Mucosa of rectum (tissue), 2 donors: ENCODE results near the gene FAM168A.
"Not testable (repeated sequence)": the region's sequence is repeated elsewhere in the genome, so short reads cannot be mapped to it uniquely, and the experiment has no call there.

Source experiments
- H3K27ac ChIP-seq, 2 donors: one replicate each; pipeline ENCODE4 v1.7.0; 2013; ENCODE audit warnings: inconsistent platforms in 2 of 2, low read depth in 2 of 2, low read length in 2 of 2
- H3K27me3 ChIP-seq, 2 donors: one replicate each; pipeline ENCODE4 v1.7.0; 2013; ENCODE audit warnings: low read length in 2 of 2; ENCODE audit not compliant: control insufficient read depth in 2 of 2, insufficient read depth in 2 of 2
- H3K36me3 ChIP-seq, 2 donors: one replicate each; pipeline ENCODE4 v1.7.0; 2013; ENCODE audit warnings: low read length in 2 of 2; ENCODE audit not compliant: control insufficient read depth in 2 of 2, insufficient read depth in 2 of 2
- H3K4me1 ChIP-seq, 2 donors: one replicate each; pipeline ENCODE4 v1.7.0; 2013; ENCODE audit warnings: low read length in 2 of 2, mild to moderate bottlenecking in 1 of 2; ENCODE audit not compliant: control insufficient read depth in 2 of 2, insufficient read depth in 2 of 2
- H3K4me3 ChIP-seq, 2 donors: one replicate each; pipeline ENCODE4 v1.7.0; 2013; ENCODE audit warnings: low read length in 2 of 2
- H3K9ac ChIP-seq, 2 donors: one replicate each; pipeline ENCODE4 v1.7.0; 2013; ENCODE audit warnings: low read length in 2 of 2, low read depth in 1 of 2, mild to moderate bottlenecking in 1 of 2
- H3K9me3 ChIP-seq, 2 donors: one replicate each; pipeline ENCODE4 v1.7.0; 2013; ENCODE audit warnings: low read length in 2 of 2; ENCODE audit not compliant: control insufficient read depth in 2 of 2
- donor health status: healthy.
- donor health status: Normal muscosa, but diverticular disease.

The FAM168A gene

DNA sequence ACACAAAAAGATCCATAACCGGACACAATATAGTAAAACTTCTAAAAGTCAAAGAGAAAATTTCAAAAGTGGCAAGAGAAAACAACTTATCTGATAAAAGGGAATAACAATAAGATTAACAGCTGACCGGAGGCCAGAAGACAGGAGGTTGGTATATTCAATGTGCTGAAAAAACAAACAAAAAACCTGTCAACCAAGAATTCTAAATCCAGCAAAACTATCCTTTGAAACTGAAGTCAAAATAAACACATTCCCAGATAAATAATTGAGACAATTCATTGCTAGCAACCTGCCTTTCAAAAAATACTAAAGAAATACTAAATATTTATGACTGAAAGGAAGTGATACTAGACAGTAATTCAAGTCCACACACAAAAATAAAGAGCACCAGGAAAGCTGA lies 120.4 kb downstream of the FAM168A start:
- Histone ChIP-seq H3K27me3 (no peaks in the 10 kb centered on the region), H3K27ac (no peak overlapping the region), H3K36me3 (no peaks in the 10 kb centered on the region), H3K9ac (no peak overlapping the region), H3K4me3 (no peak overlapping the region), H3K9me3 (no peaks in the 10 kb centered on the region), H3K4me1 (no peaks in the 10 kb centered on the region)

DNA sequence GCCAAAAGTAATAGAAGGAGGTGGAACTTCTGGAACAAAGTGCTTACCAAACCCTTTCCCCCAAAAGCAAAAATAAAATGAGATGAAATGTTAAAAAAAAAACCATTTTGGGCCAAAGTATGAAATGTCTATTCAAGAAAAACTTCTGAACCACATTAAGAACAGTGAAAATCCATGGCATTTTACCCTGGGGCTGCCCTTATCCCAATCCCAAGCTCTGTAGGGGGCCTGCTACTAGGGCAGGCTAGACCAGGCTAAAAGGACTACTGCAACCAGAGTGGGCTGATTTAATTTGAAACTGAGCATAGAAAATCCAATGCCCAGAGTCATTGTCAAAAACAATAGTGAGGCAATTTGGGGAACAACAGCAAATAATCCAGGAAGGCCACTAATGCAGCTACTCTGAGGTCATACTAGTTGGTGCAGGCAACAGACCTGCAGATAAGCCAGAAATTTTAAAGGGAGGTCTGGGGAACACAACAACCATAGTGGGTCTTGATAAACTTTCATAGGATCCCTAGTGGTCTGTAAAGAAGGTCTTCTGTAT lies 122.3 kb downstream of the FAM168A start:
- Histone ChIP-seq H3K27me3 (no peaks in the 10 kb centered on the region), H3K9me3 (no peaks in the 10 kb centered on the region), H3K27ac (no peak overlapping the region), H3K9ac (no peak overlapping the region), H3K4me3 (no peak overlapping the region), H3K4me1 (no peaks in the 10 kb centered on the region), H3K36me3 (no peaks in the 10 kb centered on the region)

DNA sequence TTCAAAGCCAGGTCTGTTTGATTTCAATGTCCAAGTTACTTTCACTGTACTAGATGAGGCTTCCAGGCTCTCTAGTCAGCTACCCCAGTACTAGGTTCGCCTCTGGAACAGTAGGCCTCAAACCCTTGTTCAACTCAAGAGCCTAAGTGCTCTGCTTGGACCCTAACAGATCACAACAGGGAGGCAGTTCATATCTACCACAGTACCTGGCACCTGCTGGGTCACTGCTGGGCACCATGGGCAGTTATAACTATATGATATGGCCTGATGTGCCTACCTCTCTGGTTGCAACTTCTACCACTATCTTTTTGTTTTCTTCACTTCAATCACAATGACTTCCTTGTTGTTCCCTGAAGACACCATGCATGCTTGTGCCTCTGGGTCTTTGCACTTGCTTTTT lies 124.7 kb downstream of the FAM168A start:
- H3K4me1 ChIP-seq, result no peaks in the 10 kb centered on the region
- no peaks in the 10 kb centered on the region for H3K9me3 ChIP-seq

DNA sequence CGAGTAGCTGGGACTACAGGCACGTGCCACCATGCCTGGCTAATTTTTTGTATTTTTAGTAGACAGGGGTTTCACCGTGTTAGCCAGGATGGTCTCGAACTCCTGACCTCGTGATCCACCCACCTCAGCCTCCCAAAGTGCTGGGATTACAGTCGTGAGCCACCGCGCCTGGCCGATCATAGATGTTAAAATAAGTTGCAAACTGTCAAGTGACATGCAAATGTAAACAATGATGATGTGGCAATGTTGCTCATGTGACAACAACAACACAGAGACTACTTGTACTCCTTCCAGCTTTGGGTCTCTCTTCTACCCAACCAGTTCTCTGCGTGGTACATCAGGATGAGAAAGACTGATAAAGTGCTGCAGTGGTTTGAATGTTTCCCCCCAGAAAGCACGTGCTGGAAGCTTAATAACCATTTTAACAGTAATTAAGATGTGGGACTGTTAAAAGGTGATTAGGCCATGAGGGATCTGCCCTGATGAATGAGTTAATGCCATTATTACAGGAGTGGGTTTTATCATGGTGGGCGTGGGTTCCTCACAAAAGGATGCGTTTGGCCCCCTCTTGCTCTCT lies 127.8 kb downstream of the FAM168A start:
- H3K27ac ChIP-seq, H3K9ac ChIP-seq, H3K4me3 ChIP-seq: not testable (repeated sequence)

More for the DNA sequence above, 124.7 kb downstream of the FAM168A start:
- no peak overlapping the region for H3K9ac ChIP-seq
- no peak overlapping the region for H3K27ac ChIP-seq
- no peaks in the 10 kb centered on the region for H3K36me3 ChIP-seq
- H3K4me3 ChIP-seq, result no peak overlapping the region
- H3K27me3 ChIP-seq, result no peaks in the 10 kb centered on the region

DNA sequence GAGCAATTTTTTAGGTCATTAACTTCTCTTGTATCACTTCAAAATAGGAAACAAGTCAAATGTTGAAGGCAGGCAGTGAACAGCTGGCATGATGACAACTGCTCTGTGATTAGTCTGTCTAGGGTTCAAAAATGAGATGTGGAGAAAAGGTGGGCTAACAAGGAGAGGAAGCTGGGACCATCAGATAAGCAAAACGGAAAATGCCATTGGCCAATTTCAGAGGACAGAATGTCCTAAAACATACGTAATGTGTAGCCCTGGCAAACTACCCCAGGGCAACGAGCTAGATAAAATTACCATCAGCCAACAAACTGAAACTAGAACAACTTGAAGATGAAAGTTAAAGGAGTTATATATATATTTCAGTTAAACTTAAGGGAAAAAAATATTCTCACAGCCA lies 128.5 kb downstream of the FAM168A start:
- Histone ChIP-seq H3K36me3 (no peaks in the 10 kb centered on the region), H3K27ac (no peak overlapping the region), H3K9me3 (no peaks in the 10 kb centered on the region), H3K27me3 (no peaks in the 10 kb centered on the region), H3K9ac (no peak overlapping the region), H3K4me3 (no peak overlapping the region), H3K4me1 (no peaks in the 10 kb centered on the region)

More for the DNA sequence above, 127.8 kb downstream of the FAM168A start:
- H3K36me3 ChIP-seq, H3K4me1 ChIP-seq, H3K9me3 ChIP-seq, H3K27me3 ChIP-seq: not testable (repeated sequence)

DNA sequence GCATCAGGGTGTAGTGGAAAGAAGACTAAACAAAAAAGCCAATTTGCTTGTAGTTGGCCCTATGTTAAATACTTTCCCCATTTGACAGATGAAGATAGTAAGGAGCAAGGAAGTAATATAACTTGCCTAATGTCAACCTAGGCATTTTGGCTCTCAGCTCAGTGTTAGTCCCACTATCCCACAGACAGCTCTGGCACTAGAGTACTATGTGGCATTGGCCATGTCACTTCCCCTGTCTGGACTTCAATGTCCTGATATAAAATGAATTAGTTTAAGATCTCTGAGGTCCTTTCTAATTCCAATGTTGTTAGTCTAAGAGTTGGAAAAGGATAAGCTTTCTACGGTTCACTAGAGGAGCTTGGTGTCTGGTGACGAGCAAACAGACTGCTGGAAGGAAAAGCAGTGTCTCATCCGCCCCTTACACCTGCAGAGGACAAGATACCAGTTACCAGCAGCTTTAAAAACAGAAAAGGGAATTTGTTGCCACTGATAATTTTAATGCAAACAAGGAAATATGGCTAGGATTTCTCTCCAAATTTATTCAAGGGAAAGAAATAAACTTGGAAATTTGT lies 129.2 kb downstream of the FAM168A start:
- H3K27me3 ChIP-seq, result no peaks in the 10 kb centered on the region
- no peaks in the 10 kb centered on the region for H3K4me1 ChIP-seq
- H3K36me3 ChIP-seq, result no peaks in the 10 kb centered on the region
- H3K4me3 ChIP-seq, result no peak overlapping the region
- H3K9me3 ChIP-seq, result no peaks in the 10 kb centered on the region
- H3K9ac ChIP-seq, result no peak overlapping the region
- H3K27ac ChIP-seq, result no peak overlapping the region

DNA sequence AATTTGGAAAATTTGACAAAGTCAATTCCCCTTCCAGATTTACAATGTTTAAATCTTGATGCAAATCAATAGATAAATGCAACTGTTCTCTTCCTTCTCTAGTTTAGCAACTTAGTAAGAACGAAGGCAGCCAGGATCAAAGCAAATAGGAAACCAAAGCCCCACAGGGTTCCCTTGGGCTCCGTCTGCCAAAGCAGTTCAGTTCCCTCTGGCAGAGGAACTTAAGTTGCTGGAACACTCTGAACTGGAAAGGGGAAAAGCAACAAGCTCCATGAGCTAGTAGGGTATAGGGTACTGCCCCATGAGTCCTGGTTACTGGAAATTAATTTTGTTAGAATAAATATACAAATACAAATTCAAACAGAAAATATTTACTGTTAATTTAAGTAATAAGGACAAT lies 130.4 kb downstream of the FAM168A start:
- Histone ChIP-seq H3K4me1 (no peaks in the 10 kb centered on the region), H3K4me3 (no peak overlapping the region), H3K9me3 (no peaks in the 10 kb centered on the region), H3K27me3 (no peaks in the 10 kb centered on the region), H3K9ac (no peak overlapping the region), H3K27ac (no peak overlapping the region), H3K36me3 (no peaks in the 10 kb centered on the region)

DNA sequence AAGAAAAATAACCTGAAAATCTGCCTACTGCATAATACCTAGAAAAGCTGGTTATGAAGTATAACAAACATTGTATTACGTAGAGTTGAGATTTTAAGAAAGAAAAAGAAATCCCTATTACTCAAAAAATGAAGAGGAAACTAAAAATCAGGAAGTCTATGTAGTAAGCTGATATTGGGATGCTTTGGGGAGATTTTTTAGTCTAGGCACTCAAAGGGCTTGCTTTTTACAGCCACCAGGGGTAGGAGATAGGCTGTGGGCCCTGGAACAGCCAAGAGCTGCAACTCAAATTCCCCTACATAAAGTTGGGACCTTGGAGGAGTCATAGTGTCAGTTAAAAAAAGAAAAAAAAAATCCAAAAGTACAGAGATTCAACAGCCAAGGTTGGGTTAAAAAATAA lies 131.3 kb downstream of the FAM168A start:
- H3K4me3 ChIP-seq, result no peak overlapping the region
- H3K9me3 ChIP-seq, result no peaks in the 10 kb centered on the region
- H3K27me3 ChIP-seq, result no peaks in the 10 kb centered on the region
- no peaks in the 10 kb centered on the region for H3K36me3 ChIP-seq
- no peak overlapping the region for H3K27ac ChIP-seq
- H3K4me1 ChIP-seq, result no peaks in the 10 kb centered on the region
- no peak overlapping the region for H3K9ac ChIP-seq

DNA sequence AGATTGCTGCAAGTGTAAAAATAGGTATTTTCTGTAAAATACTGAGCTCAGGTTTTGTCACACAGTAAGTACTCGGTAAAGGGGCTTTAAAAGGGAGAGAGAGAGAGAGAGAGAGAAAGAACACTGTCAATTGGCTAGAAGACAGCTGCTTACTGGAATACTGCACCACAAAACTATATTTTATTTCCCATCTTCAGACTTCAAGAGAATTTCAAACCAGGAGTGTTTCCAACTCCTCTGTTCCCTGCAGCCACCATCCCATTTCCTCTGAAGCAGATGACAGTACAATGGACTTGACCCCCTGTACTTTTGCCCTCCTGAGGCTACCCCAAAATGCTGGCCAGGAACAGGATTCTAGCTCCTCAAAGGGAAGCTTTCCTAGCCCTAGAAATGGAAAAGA lies 132.0 kb downstream of the FAM168A start:
- Histone ChIP-seq H3K27ac (no peak overlapping the region), H3K4me1 (no peaks in the 10 kb centered on the region), H3K9me3 (no peaks in the 10 kb centered on the region), H3K27me3 (no peaks in the 10 kb centered on the region), H3K36me3 (no peaks in the 10 kb centered on the region), H3K4me3 (no peak overlapping the region), H3K9ac (no peak overlapping the region)

DNA sequence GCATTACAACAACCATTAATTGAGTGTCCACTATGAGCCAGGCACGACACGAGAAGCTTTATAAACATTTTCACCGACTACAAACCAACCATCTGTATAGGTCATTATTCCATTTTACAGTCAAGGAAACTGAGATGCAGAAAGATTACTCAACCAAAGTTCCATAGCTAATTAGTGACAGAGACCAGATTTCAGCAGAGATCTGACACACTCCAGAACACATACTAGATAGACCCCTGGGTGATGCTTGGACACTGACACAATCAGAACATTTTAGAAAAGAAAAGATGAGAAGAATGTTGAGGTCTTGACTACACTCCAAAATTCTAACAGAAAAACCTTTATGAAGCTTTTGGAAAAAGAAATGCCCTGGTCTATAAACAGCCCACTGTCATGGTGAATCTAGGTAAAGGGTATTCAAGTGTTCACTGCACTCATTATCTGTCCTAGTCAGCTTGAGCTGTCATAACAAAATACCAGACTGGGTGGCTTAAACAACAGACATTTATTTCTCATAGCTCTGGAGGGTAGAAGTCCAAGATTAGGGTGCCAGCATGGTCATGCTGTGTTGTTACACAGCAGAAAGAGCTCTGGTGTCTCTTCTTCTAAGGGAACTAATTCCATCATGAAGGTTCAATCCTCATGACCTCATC lies 132.8 kb downstream of the FAM168A start:
- H3K27ac ChIP-seq, result no peak overlapping the region
- H3K4me1 ChIP-seq, result no peaks in the 10 kb centered on the region
- H3K27me3 ChIP-seq, result no peaks in the 10 kb centered on the region

More for the DNA sequence above, 132.8 kb downstream of the FAM168A start:
- Histone ChIP-seq H3K36me3 (no peaks in the 10 kb centered on the region), H3K9ac (no peak overlapping the region), H3K4me3 (no peak overlapping the region), H3K9me3 (no peaks in the 10 kb centered on the region)
